Epidermal melanocyte (primary cell): ENCODE results near the gene TLK2.
"Not testable (repeated sequence)": the region's sequence is repeated elsewhere in the genome, so short reads cannot be mapped to it uniquely, and the experiment has no call there.

Source experiments
- DNase-seq: peaks from one replicate; pipeline ENCODE4 v3.0.0; 2011; ENCODE audit warnings: low spot score; ENCODE audit not compliant: insufficient read length

Gene TLK2

DNA sequence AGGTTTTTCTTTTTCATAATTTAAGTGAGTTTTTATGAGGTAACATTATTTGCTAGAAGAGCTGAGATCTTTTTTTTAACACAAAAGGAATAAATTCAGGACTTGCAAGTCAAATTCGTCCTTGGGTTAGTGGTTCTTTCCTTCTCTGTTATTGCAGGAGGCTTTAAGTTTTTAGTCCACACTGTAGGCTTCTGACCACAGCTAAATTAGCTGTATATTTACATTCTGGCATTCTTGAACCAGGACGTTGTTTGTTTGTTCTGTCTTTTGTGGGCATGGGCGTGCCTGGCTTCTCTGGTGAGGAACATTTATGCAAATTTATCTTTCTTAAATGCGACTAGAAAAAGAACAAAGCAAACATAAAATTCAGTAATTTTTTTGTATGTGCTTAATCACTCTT is 80.3 kb downstream of the TLK2 start:
- DNase-seq = not testable (repeated sequence)

DNA sequence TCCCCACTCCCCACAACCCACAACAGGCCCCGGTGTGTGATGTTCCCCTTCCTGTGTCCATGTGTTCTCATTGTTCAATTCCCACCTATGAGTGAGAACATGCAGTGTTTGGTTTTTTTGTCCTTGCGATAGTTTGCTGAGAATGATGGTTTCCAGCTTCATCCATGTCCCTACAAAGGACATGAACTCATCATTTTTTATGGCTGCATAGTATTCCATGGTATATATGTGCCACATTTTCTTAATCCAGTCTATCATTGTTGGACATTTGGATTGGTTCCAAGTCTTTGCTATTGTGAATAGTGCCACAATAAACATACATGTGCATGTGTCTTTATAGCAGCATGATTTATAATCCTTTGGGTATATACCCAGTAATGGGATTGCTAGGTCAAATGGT is 82.3 kb downstream of the TLK2 start:
- not testable (repeated sequence) for DNase-seq

DNA sequence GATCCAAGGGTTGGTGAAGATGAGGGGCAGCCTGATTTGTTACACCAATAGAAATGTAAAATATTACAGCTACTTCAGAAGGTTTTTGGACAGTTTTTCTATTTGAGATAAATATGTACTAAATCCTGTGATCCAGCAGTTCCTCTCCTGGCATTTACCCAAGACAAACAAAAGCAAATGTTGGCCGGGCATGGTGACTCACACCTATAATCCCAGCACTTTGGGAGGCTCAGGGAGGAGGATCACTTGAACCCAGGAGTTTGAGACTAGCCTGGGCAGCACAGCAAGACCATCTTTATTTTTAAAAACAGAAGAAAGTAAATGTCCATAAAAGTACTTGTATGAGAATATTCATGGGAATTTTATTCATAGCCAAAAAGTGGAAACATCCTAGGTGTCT is 84.0 kb downstream of the TLK2 start:
- no peak for DNase-seq

DNA sequence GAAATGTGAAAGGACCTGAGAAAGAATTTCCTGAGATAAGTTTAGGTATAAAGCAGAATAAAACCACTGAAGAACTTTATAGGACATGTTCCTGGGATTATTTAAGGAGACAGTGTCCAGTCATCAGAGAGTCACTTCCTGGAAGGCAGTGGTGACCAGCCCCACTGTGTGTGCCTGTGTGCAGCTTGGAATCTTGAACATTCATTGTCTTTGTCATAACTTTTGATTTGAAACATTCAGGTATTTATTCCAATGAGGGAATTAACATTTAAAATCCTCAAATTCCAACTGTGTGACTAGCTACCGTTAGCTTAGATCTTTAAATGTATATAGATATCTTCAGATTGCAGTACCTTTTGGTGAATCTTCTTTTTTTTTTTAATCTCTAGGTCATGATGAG is 87.2 kb downstream of the TLK2 start:
- DNase-seq = no peak

DNA sequence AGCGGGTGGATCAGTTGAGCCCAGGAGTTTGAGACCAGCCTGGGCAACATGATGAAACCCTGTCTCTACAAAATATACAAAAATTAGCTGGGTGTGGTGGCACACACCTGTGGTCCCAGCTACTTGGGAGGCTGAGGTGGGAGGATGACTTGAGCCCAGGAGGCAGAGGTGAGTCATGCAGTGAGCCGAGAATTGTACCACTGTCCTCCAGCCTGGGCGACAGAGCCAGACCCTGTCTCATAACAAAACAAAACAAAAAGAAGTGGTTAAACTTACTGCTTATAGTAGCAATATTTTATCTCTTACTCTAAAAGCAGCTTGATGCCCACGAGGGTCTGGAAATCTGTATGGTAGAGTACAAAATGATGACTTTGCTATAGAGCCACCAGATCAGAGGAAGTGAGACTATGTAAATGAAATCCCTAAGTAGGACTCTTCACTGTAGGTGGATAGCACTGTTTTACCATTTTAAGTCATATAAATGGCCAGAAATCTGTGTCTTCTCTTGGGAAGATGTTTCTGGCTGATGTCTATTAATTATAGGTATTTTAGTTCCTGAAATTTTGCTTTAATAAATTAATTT is 88.5 kb downstream of the TLK2 start:
- no peak for DNase-seq

DNA sequence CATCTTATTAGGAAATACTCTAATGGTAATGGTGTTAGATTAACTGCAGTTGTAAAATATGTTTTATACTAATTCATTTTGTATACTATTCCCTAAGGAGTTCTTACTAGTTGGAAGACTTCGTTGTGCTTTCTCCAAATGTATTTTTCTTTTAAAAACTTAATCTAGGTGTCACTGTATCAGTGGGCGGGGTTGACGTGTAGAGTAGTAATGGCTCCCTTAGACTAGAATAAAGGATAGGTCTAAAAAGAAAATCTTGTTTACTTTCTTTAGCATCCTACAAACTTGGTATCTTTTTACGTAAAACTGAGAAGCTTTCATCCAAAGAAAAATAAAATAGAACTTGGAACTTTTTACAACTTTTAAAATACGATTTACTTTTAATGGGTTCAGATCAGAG is 93.9 kb downstream of the TLK2 start:
- no peak for DNase-seq

DNA sequence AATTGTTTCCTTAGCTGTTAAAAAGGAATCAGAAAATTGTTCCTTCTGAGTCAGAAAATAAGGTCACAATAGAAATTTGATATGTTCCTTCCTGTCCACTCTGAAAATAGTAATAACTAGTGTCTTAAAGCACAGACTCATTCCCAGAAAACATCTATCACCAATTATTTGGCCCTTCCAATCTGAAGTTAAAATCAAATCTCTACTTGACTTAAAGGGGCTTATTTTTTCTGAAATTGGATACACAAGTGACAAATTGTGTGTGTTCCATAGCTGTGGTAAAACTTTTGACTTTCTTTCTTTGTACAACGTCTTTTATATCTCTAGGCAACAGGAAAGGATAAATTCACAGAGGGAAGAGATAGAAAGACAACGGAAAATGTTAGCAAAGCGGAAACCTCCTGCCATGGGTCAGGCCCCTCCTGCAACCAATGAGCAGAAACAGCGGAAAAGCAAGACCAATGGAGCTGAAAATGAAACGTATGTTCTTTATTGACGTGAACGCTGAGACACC is 94.3 kb downstream of the TLK2 start:
- DNase-seq = no peak

DNA sequence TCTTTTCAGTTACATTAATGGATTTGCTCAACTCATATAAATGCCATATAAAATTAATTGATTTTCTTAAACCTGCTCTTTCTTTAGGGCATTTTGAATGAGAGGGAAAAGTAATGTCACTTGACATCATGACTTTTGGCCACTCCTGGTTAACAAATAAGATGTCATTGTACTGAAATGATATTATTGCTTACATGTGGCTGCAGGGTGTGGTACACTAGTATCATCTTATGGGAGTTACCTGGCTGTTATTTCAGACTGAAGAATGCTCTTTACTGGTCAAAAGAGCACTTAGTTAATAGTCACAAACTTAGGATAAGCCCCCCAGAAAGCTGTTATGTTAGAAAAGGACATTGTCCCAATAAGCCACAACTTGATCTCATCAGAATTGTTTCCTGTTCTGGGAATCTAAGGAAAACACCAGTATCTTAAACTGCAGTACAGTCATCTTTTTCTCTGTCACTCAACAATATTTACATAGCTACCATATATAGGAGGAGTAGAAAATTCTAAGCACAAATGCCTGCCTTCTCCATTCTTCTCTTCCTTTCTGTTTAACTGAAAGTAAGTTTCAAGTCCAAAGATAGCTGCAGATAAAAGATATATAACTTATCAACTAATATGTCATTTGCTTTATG is 95.0 kb downstream of the TLK2 start:
- DNase-seq = no peak

DNA sequence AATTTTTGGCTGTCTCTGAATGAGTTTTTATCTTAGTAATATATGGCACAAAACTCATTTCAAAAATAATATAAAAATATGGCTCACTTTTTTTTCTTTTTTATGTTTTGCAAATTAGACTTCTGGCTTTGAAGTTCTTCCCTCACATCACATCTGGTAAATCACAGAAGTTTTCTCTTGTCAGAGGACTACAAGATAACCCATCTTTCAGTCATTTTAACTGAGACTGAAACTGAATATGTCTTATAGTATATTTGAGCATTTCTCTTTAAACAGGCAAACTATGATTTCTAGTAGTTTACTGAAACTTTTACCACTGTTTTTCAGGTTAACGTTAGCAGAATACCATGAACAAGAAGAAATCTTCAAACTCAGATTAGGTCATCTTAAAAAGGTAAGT is 97.8 kb downstream of the TLK2 start:
- DNase-seq = no peak

DNA sequence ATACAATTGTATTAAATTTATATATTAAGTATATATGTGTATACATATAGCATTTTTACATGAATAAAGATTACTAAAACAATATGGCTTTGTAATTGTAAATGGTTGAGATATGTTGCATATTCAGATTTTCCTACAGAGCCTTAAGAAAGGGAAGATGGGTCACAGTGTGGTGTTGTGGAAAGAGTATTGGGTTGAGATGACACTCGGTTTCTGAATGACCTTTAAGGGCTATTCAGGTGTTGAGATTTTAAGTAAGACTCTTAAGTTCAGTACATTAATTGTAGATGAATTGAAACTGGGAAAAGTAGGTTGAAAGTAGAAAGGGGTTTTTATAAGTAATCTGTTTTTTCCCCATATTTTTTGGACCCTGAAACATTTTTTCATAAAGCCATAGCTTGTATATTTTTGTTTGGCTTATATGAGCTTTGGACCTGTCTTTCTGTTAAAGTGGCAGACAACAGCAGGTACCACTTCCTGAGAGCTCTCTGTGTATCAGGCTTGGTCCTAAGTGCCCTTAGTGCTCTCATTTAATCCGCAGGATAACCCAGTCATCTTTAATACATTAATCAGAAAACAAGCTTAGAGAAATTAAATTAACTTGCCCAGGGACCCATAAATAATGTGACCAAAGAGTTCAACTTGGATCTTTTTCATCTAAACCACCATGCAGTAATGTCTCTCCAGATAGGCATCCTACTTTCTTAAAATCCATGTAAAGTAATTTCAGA is 100.3 kb downstream of the TLK2 start:
- no peak for DNase-seq

DNA sequence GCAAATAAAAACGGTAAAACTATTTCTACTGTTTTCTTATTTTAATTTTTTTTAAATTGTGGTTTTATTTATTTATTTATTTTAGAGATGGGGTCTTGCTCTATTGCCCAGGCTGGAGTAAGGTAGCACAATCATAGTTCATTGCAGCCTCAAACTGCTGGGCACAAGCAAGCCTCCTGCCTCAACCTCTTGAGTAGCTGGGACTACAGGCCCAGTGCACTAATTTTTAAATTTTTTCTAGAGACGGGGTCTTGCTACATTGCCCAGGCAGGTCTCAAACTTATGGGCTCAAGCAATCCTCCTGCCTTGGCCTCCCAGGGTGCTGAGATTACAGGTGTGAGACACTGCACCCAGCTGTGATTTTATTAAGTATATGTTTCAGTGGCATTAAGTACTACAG is 102.3 kb downstream of the TLK2 start:
- no peak for DNase-seq

DNA sequence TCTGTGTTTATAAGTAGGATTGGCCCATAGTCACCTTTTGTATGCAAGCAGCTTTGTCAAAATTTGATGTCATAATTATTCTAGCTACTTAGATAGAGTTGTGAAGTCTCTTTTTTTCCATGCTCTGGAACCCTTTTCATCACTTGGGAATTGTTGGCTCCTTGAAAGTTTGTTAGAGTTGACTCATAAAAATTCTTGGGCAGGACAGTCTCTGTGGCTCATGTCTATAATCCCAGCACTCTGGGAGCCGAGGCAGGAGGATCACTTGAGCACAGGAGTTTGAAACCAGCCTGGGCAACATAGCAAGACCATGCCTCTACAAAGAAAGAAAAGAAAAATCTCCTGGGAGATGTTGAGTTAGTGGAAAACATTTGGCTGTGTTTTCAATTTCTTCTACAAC is 103.1 kb downstream of the TLK2 start:
- DNase-seq = no peak

DNA sequence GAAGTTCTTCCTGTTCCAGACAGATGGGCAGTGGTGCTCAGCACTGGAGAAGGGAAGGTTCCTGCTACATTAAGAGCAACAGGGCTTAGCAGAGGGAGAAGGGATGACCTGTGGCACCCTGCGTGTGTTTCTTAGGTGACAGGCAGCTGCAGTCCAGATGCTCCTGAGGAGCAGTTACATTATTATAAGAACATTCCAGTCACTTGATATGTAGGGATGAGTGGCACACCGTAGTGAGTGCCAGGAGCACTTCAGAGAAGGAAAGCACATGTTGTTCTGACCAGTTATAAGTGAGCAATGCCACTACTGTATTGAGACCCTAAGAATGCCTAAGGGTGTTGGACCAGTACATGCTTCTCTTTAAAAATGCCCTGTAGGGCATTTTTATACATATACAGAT is 108.9 kb downstream of the TLK2 start:
- DNase-seq = peak; percentile 19

DNA sequence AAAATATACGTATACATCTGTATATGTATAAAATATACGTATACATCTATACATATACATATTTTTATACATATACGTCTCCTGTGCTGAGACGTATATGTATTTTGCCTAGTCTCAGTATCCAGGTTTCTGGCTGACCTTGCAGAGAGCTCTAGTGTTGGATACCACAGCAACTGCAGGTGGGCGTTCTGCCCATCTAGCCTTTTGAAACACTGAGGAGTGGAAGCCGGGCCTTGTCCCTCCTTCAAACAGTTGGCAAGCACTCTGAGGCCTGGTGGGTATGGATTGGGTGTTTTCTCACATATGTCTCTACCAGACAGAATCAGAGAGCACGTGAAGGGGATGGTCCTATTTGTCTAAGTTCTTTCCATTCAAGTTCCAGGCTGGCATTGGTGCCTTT is 109.5 kb downstream of the TLK2 start:
- DNase-seq = no peak

DNA sequence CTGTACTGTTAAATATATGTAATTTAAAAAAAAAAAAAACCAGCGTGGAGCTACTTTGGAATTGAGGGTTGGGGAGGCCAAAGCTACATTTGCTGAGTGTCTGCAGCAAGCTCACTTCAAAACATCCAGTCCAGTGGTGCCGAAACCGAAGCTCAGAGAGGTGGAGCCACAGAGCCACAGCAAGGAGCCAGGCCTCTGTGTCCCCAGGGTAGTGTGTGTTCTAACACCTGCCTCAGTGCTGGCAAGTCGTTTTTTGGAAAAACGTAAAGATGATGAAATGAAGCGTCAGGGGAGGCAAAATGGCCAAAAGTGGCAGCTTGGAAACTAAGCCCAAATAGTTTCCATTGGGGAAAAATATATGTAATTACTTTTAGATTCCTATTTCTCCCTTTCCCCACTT is 112.7 kb downstream of the TLK2 start:
- no peak for DNase-seq

DNA sequence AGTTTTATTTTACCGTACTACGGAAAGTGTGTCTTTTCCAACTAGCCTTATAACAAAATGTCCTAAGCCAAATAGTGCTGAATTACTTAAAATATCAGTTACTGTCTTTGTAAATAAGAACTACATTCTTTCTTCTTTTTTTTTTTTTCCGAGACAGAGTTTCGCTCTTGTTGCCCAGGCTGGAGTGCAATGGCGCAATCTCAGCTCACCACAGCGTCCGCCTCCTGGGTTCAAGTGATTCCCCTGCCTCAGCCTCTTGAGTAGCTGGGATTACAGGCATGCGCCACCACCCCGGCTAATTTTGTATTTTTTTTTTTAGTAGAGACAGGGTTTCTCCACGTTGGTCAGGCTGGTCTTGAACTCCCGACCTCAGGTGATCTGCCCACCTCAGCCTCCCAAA is 113.2 kb downstream of the TLK2 start:
- not testable (repeated sequence) for DNase-seq

DNA sequence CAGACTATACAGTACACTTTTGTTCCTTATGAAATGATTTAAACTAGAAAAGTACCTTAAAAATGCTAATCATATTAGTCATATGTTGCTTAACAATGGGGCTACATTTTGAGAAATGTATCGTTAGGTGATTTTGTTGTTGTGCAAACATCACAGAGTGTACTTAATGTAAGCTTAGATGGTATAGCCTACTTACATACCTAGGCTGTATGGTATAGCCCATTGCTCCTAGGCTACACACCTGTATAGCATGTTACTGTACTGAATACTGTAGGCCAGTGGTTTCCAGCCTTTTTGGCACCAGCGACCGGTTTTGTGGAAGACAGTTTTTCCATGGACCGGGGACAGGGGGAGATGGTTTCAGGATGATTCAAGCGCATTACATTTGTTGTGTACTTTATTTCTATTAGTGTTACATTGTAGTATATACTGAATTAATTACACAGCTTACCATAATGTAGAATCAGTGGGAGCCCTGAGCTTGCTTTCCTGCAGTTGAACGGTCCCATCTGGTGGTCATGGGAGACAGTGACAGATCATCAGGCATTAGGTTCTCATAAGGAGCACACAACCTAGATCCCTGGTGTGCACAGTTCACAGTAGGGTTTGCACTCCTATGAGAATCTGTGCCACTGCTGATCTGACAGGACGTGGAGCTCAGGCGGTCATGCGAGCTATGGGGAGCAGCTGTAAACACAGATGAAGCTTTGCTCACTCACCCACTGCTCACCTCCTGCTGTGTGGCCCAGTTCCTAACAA is 113.9 kb downstream of the TLK2 start:
- no peak for DNase-seq

DNA sequence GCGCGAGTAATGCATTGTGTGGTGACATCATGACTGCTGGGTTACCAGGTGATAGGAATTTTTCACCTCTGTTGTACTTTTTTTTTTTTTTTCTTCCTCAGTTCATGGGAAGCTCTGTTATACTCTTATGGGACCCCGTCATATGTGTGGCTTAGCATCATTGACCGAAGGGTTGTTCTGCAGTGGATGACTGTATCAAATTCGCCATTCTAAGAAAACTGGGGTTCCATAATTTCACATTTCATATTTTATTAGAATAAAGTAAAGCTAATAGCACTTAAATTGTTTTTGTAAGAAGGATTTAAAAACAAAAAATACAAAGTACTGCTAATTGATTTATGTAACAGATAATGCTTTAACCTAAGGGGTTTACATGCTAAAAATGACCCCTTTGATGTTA is 116.9 kb downstream of the TLK2 start:
- no peak for DNase-seq

DNA sequence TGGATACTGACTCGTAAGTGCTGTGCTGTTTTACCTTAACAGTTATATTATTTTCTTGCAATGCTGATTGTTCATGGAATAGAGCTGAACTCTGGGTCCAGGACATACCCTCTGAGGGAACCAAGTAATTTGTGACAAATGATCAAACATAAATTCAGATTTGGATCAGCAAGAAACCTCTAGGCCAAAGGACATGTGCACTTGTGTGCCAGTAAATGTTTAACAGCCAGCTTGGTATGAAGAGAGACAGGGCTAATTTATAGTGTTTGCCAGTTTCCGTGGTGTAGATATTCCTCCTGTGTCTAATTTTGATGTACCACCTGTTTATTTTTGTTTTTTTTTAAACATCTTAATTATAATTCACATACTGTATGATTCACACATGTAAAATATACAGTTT is 118.0 kb downstream of the TLK2 start:
- DNase-seq = no peak

DNA sequence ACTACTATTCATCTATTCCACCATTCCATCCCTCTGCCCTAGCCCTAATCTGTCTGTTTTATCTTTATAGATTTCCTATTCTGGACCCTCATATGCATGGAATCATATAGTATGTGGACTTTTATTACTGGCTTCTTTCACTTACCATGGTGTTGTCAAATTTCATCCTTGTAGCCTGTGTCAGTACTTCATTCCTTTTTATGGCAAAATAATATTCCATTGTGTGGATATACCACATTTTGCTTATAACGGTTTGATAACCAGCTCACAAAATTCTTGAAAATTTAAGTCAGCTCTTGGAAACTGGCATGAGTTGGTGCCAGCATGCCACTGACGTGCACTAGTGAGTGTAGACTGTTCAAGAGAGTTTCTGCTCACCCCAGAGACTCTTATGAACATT is 118.5 kb downstream of the TLK2 start:
- DNase-seq = no peak

DNA sequence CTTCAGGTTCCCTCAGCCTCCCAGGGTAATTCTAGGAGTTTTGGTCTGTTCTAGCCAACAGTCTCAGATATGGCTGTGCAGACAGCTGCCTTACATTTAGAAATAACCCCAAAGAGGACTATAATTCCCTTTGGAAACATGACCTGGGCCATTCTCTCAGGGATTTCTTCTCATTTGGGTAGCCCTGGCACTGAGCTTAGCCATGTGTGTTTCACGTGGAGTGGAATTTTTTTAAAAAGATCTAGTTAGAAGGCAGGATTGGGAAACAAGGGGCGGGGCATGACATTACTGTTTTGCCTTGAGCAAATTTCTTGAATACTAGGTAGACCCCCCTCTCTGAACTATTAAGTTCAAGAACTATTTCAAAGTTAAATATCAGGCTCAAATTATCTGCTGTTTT is 119.3 kb downstream of the TLK2 start:
- DNase-seq = no peak
